GM19193 (cell line): ENCODE data around the gene PRKN.

ENCODE experiments used
- POLR2A ChIP-seq: IDR thresholded peaks from 4 replicates; pipeline ENCODE4 v1.6.1; 2011; ENCODE audit not compliant: insufficient read depth, insufficient read length; ENCODE audit errors: extremely low read depth

The PRKN gene

GRCh38 chr6:161915456-161915964, 812.1 kb downstream of the PRKN start:
- no peak for TF ChIP-seq POLR2A

- no peak for TF ChIP-seq POLR2A
These were observed 818.7 kb downstream of the PRKN start for GRCh38 chr6:161908872-161909271.

- TF ChIP-seq POLR2A: no peak
These were observed 821.0 kb downstream of the PRKN start for GRCh38 chr6:161906571-161906970.

- no peak for TF ChIP-seq POLR2A
These were observed 823.9 kb downstream of the PRKN start for GRCh38 chr6:161903584-161904212.

- TF ChIP-seq POLR2A: no peak
These were observed 825.7 kb downstream of the PRKN start for GRCh38 chr6:161901740-161902426.

GRCh38 chr6:161894436-161894835, 833.1 kb downstream of the PRKN start:
- no peak for TF ChIP-seq POLR2A

- no peak for TF ChIP-seq POLR2A
These were observed 836.0 kb downstream of the PRKN start for GRCh38 chr6:161891542-161891941.

- no peak for TF ChIP-seq POLR2A
These were observed 836.7 kb downstream of the PRKN start for GRCh38 chr6:161890832-161891297.

GRCh38 chr6:161890133-161890831, 837.3 kb downstream of the PRKN start:
- no peak for TF ChIP-seq POLR2A

GRCh38 chr6:161889324-161889723, 838.2 kb downstream of the PRKN start:
- no peak for TF ChIP-seq POLR2A

- no peak for TF ChIP-seq POLR2A
These were observed 842.8 kb downstream of the PRKN start for GRCh38 chr6:161884782-161885181.

- no peak for TF ChIP-seq POLR2A
These were observed 845.3 kb downstream of the PRKN start for GRCh38 chr6:161882196-161882765.

- no peak for TF ChIP-seq POLR2A
These were observed 847.5 kb downstream of the PRKN start for GRCh38 chr6:161880056-161880455.

GRCh38 chr6:161876231-161876630, 851.3 kb downstream of the PRKN start:
- no peak for TF ChIP-seq POLR2A

- no peak for TF ChIP-seq POLR2A
These were observed 857.2 kb downstream of the PRKN start for GRCh38 chr6:161870236-161870901.

- TF ChIP-seq POLR2A: no peak
These were observed 858.1 kb downstream of the PRKN start for GRCh38 chr6:161869491-161869890.

- TF ChIP-seq POLR2A: no peak
These were observed 861.0 kb downstream of the PRKN start for GRCh38 chr6:161866570-161866969.
